Activated T-helper 1 cell treated with anti-CD3 and anti-CD28 coated beads, Interleukin-12 subunit alpha, Interleukin-12 subunit beta, Interleukin-2, Interleukin-4 antibody, amounts not matched to agents 30 ng/mL and 10 ng/mL and 1 ng/mL, durations not matched to agents 14 hours and 24 hours and 36 hours (primary cell): ENCODE measurements around the gene LDHD. TPM values are rescaled to one million over a fixed set of nuclear protein-coding genes. Genes with fewer than 3 reads are reported as not detected.

Experiments used
- DNase-seq: peaks from one replicate; pipeline ENCODE4 v3.0.0; 2021; ENCODE audit warnings: low spot score
- H3K27ac Mint-ChIP-seq: one replicate; pipeline ENCODE4 v1.8.0; 2021; ENCODE audit warnings: mild to moderate bottlenecking, mixed read lengths
- H3K27me3 Mint-ChIP-seq: one replicate; pipeline ENCODE4 v1.8.0; 2022; ENCODE audit warnings: mild to moderate bottlenecking, moderate library complexity, mixed read lengths; ENCODE audit not compliant: insufficient read depth
- H3K36me3 Mint-ChIP-seq: one replicate; pipeline ENCODE4 v1.8.0; 2021; ENCODE audit warnings: low read depth, mixed read lengths
- H3K4me1 Mint-ChIP-seq: one replicate; pipeline ENCODE4 v1.8.0; 2021; ENCODE audit warnings: low read depth, mixed read lengths
- H3K4me3 Mint-ChIP-seq: one replicate; pipeline ENCODE4 v1.8.0; 2021; ENCODE audit warnings: mild to moderate bottlenecking, moderate library complexity, mixed read lengths
- H3K9me3 Mint-ChIP-seq: one replicate; pipeline ENCODE4 v1.8.0; 2021; ENCODE audit warnings: mixed read lengths
- intact Hi-C: fragments of 100-400 bp; cut with micrococcal nuclease; formaldehyde crosslinking; loops from one replicate; pipeline ENCODE4 v1.15.1; 2024
- total RNA-seq: library from RNA; stranded (reverse); gene quantifications from 2 replicates; pipeline ENCODE4 v1.2.3, GENCODE V29; 2022

The LDHD gene
- total RNA-seq, 1 donor from 2014 or later, result 0.26 TPM

- intact Hi-C loops, result no loop called here
- no peak for DNase-seq
- no peaks in the 10 kb centered on the region for H3K9me3 Mint-ChIP-seq
- H3K27ac Mint-ChIP-seq, result no peak overlapping the region
- peaks cover 22% of the 10 kb centered on the region for H3K36me3 Mint-ChIP-seq
- H3K27me3 Mint-ChIP-seq, result no peaks in the 10 kb centered on the region
- no peak overlapping the region for H3K4me3 Mint-ChIP-seq
- peaks cover 89% of the 10 kb centered on the region for H3K4me1 Mint-ChIP-seq
Measured at GRCh38 chr16:75066861-75067447, 49.6 kb downstream of the LDHD start.

- intact Hi-C loops, result loop anchor here (1.0 to 2.0 kb wide), 3 partner anchors 10 to 65 kb away; no protein-coding TSS in a partner anchor
- H3K4me1 Mint-ChIP-seq, result peaks cover 89% of the 10 kb centered on the region
Measured at GRCh38 chr16:75065521-75066149, 50.9 kb downstream of the LDHD start.

GRCh38 chr16:75065149-75065505 is 51.5 kb downstream of the LDHD start:
- intact Hi-C loops, result loop anchor here (1.0 to 2.0 kb wide), 3 partner anchors 10 to 65 kb away; no protein-coding TSS in a partner anchor
- Mint-ChIP-seq H3K9me3 (no peaks in the 10 kb centered on the region), H3K27ac (peak overlapping the region; percentile 85), H3K4me3 (peak overlapping the region; percentile 70), H3K36me3 (peaks cover 18% of the 10 kb centered on the region), H3K27me3 (no peaks in the 10 kb centered on the region), H3K4me1 (peaks cover 84% of the 10 kb centered on the region)
- peak; percentile 32 for DNase-seq

More at GRCh38 chr16:75065521-75066149, 50.9 kb downstream of the LDHD start:
- peaks cover 18% of the 10 kb centered on the region for H3K36me3 Mint-ChIP-seq
- peak overlapping the region; percentile 70 for H3K4me3 Mint-ChIP-seq
- DNase-seq, result no peak
- H3K27ac Mint-ChIP-seq, result peak overlapping the region; percentile 85
- H3K9me3 Mint-ChIP-seq, result no peaks in the 10 kb centered on the region
- no peaks in the 10 kb centered on the region for H3K27me3 Mint-ChIP-seq

GRCh38 chr16:75064403-75065148 is 52.0 kb downstream of the LDHD start:
- Mint-ChIP-seq H3K27ac (peak overlapping the region; percentile 85), H3K9me3 (no peaks in the 10 kb centered on the region), H3K4me1 (peaks cover 79% of the 10 kb centered on the region), H3K27me3 (no peaks in the 10 kb centered on the region), H3K4me3 (peak overlapping the region; percentile 70), H3K36me3 (peaks cover 17% of the 10 kb centered on the region)
- intact Hi-C loops, result loop anchor here (1.0 to 2.0 kb wide), 5 partner anchors 11 to 64 kb away; no protein-coding TSS in a partner anchor
- peak; percentile 17 for DNase-seq

DNA sequence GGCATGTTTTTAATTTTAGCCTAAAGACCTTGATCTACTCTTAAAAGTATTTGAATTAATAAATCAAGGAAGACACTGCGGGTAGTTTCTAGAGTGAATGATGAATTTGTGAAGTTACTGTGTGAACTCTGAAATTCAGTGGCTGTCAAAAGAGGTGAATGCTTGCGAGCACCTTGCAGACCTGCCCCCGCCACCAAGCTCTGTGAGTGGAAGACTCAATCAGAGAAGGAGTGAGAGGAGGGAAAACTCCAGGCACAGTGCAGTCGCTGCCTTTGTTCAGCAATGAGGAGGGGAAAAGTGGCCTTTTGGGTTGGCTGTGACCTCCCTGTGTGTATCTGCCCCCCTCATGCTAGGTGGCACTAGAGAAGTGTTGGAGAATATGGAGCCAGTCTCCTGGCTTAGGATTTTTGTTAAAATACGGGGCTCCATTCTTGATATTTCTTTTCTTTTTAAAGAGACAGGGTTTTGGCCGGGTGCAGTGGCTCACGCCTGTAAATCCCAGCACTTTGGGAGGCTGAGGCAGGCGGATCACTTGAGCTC is 53.0 kb downstream of the LDHD start:
- Mint-ChIP-seq H3K4me1 (peaks cover 70% of the 10 kb centered on the region), H3K27ac (peak overlapping the region; percentile 74), H3K27me3 (no peaks in the 10 kb centered on the region), H3K9me3 (no peaks in the 10 kb centered on the region), H3K36me3 (peaks cover 16% of the 10 kb centered on the region), H3K4me3 (peak overlapping the region; percentile 19)
- intact Hi-C loops, result loop anchor here (1.0 to 2.0 kb wide), 3 partner anchors 35 to 51 kb away; no protein-coding TSS in a partner anchor
- no peak for DNase-seq

GRCh38 chr16:75062976-75063346 is 53.6 kb downstream of the LDHD start:
- Mint-ChIP-seq H3K27me3 (no peaks in the 10 kb centered on the region), H3K9me3 (no peaks in the 10 kb centered on the region), H3K4me3 (peak overlapping the region; percentile 2), H3K36me3 (peaks cover 19% of the 10 kb centered on the region), H3K4me1 (peaks cover 64% of the 10 kb centered on the region), H3K27ac (peak overlapping the region; percentile 74)
- intact Hi-C loops, result no loop called here
- no peak for DNase-seq

GRCh38 chr16:75062135-75062975 is 54.2 kb downstream of the LDHD start:
- H3K9me3 Mint-ChIP-seq, result no peaks in the 10 kb centered on the region
- peak overlapping the region; percentile 64 for H3K27ac Mint-ChIP-seq
- H3K27me3 Mint-ChIP-seq, result no peaks in the 10 kb centered on the region
- peaks cover 59% of the 10 kb centered on the region for H3K4me1 Mint-ChIP-seq
- peak overlapping the region; percentile 2 for H3K4me3 Mint-ChIP-seq
- DNase-seq, result no peak
- H3K36me3 Mint-ChIP-seq, result peaks cover 19% of the 10 kb centered on the region
- intact Hi-C loops, result no loop called here

Other genes starting within 250 kb of the LDHD start
- 85.9 and 95.3 TPM in 2 replicates for gene WDR59, start 131.7 kb downstream of the LDHD start, total RNA-seq
- gene ZNRF1, start 117.8 kb downstream of the LDHD start, total RNA-seq, result 51.2 and 52.2 TPM in 2 replicates
- 12.3 and 14.6 TPM in 2 replicates for gene ZFP1, start 31.7 kb upstream of the LDHD start, total RNA-seq
- not detected in 2 replicates for gene CTRB2, start 90.4 kb upstream of the LDHD start, total RNA-seq
- gene CTRB1, start 102.2 kb upstream of the LDHD start, total RNA-seq, result not detected in 2 replicates
- gene BCAR1, start 134.8 kb upstream of the LDHD start, total RNA-seq, result 0.13 and 0.61 TPM in 2 replicates